H1 (cell line): ENCODE measurements around the gene SLC25A36. TPM values are rescaled to one million over a fixed set of nuclear protein-coding genes. Genes with fewer than 3 reads are reported as not detected.
"Not testable (repeated sequence)": the region's sequence is repeated elsewhere in the genome, so short reads cannot be mapped to it uniquely, and the experiment has no call there.

Source experiments
- CTCF ChIA-PET: fragments of 300-600 bp; sonication (Branson Sonifier 250); formaldehyde crosslinking; loops from one replicate; lab custom pipeline; 2021; ENCODE audit not compliant: partially characterized antibody; lab: Charles Lee
- POLR2A ChIA-PET: fragments of 300-600 bp; sonication (Branson Sonifier 250); formaldehyde crosslinking; loops from one replicate; lab custom pipeline; 2021; ENCODE audit warnings: inconsistent platforms; ENCODE audit not compliant: partially characterized antibody; lab: Charles Lee
- DNase-seq, 2 experiments: peaks; one replicate each; pipeline versions ENCODE4 v3.0.0 to v3.0.0-alpha.2; 2010 to 2022; ENCODE audit warnings: low spot score in 2 of 2, low read depth in 1 of 2, mixed read lengths in 1 of 2
- FAIRE-seq: peaks from 2 replicates; lab custom pipeline; 2011; peaks lifted over from hg19 to GRCh38; lab: Jason Lieb, UNC
- H2AFZ ChIP-seq: 2 replicates; pipeline ENCODE4 v1.8.1; 2012; ENCODE audit warnings: low read length, inconsistent platforms
- H2AK5ac ChIP-seq: 2 replicates; pipeline ENCODE4 v1.6.1; 2013; ENCODE audit warnings: low read depth, low read length
- H2BK120ac ChIP-seq: replicated peaks from 2 replicates; pipeline ENCODE3; 2013; ENCODE audit warnings: low read depth, low read length, inconsistent platforms
- H2BK12ac ChIP-seq: 2 replicates; pipeline ENCODE4 v1.6.1; 2013; ENCODE audit warnings: low read depth, low read length
- H2BK15ac ChIP-seq: 2 replicates; pipeline ENCODE4 v1.6.1; 2013; ENCODE audit warnings: low read length
- H2BK20ac ChIP-seq: 2 replicates; pipeline ENCODE4 v1.6.1; 2013; ENCODE audit warnings: low read length
- H2BK5ac ChIP-seq: 2 replicates; pipeline ENCODE4 v1.6.1; 2013; ENCODE audit warnings: low read depth, low read length
- H3K14ac ChIP-seq: 2 replicates; pipeline ENCODE4 v1.6.1; 2013; ENCODE audit warnings: inconsistent platforms; ENCODE audit not compliant: insufficient read length
- H3K18ac ChIP-seq: 2 replicates; pipeline ENCODE4 v1.6.1; 2013; ENCODE audit warnings: low read length; ENCODE audit errors: extremely low read depth
- H3K23ac ChIP-seq: 2 replicates; pipeline ENCODE4 v1.6.1; 2013; ENCODE audit warnings: inconsistent platforms; ENCODE audit not compliant: insufficient read length
- H3K23me2 ChIP-seq: 2 replicates; pipeline ENCODE4 v1.6.1; 2013; ENCODE audit warnings: low read depth, low read length
- H3K27ac ChIP-seq: 2 replicates; pipeline ENCODE4 v1.6.1; 2011; ENCODE audit warnings: low read depth, low read length, inconsistent platforms
- H3K27me3 ChIP-seq, 4 experiments: replicated peaks in 1 of 4; 1 replicate in 1 of 4; 2 replicates in 3 of 4; pipeline versions ENCODE4 v1.6.1 to v1.8.1; 2011 to 2013; ENCODE audit warnings: low read length in 3 of 4, mild to moderate bottlenecking in 3 of 4, inconsistent platforms in 2 of 4, mixed read lengths in 2 of 4, moderate library complexity in 1 of 4; ENCODE audit not compliant: control insufficient read depth in 3 of 4, insufficient read depth in 3 of 4; ENCODE audit errors: extremely low read depth in 1 of 4
- H3K36me3 ChIP-seq, 4 experiments: 2 replicates each; pipeline versions ENCODE4 v1.6.1 to v1.8.1; 2011 to 2013; ENCODE audit warnings: mild to moderate bottlenecking in 4 of 4, low read length in 3 of 4, moderate library complexity in 2 of 4, control low read depth in 1 of 4, inconsistent platforms in 1 of 4; ENCODE audit not compliant: insufficient read depth in 4 of 4, control insufficient read depth in 2 of 4
- H3K4ac ChIP-seq: replicated peaks from 2 replicates; pipeline ENCODE3; 2013; ENCODE audit warnings: low read length, low read depth, mixed read lengths, inconsistent platforms; ENCODE audit not compliant: insufficient read length
- H3K4me1 ChIP-seq, 4 experiments: replicated peaks in 1 of 4; 1 replicate in 1 of 4; 2 replicates in 3 of 4; pipeline versions ENCODE4 v1.6.1 to v1.8.1; 2011 to 2013; ENCODE audit warnings: low read length in 3 of 4, inconsistent platforms in 2 of 4, mixed read lengths in 1 of 4; ENCODE audit not compliant: insufficient read depth in 4 of 4, control insufficient read depth in 3 of 4
- H3K4me2 ChIP-seq, 2 experiments: 2 replicates each; pipeline versions ENCODE4 v1.6.1 to v1.8.1; 2011 to 2013; ENCODE audit warnings: low read depth in 2 of 2, low read length in 2 of 2, control low read depth in 1 of 2, inconsistent platforms in 1 of 2, mild to moderate bottlenecking in 1 of 2; ENCODE audit not compliant: insufficient read depth in 1 of 2
- H3K4me3 ChIP-seq, 4 experiments: fragments of 200-600, 300-600 bp in 1 of 4; sonication (generic), shearing (Covaris generic), sonication (Bioruptor Twin) in 1 of 4; 2 replicates each; pipeline versions ENCODE4 v1.5.1 to v1.8.1; 2011 to 2016; ENCODE audit warnings: low read length in 4 of 4, low read depth in 3 of 4, control low read depth in 2 of 4, inconsistent platforms in 2 of 4, mild to moderate bottlenecking in 2 of 4, mixed read lengths in 1 of 4, moderate library complexity in 1 of 4; ENCODE audit not compliant: insufficient read depth in 2 of 4; ENCODE audit errors: extremely low read depth in 1 of 4
- H3K56ac ChIP-seq: replicated peaks from 2 replicates; pipeline ENCODE3; 2013; ENCODE audit warnings: low read depth, mild to moderate bottlenecking, mixed read lengths, low read length, inconsistent platforms; ENCODE audit not compliant: insufficient read length
- H3K79me1 ChIP-seq: 2 replicates; pipeline ENCODE4 v1.6.1; 2013; ENCODE audit warnings: low read depth, low read length, control low read depth
- H3K79me2 ChIP-seq, 2 experiments: 2 replicates each; pipeline versions ENCODE4 v1.6.1 to v1.8.1; 2012 to 2013; ENCODE audit warnings: low read length in 2 of 2, mild to moderate bottlenecking in 2 of 2, inconsistent platforms in 1 of 2; ENCODE audit not compliant: insufficient read depth in 2 of 2, control insufficient read depth in 1 of 2
- H3K9ac ChIP-seq, 4 experiments: replicated peaks in 1 of 4; 1 replicate in 1 of 4; 2 replicates in 3 of 4; pipeline versions ENCODE4 v1.6.1 to v1.8.1; 2011 to 2013; ENCODE audit warnings: low read depth in 3 of 4, low read length in 3 of 4, control low read depth in 2 of 4, mild to moderate bottlenecking in 2 of 4, moderate library complexity in 2 of 4, inconsistent platforms in 1 of 4; ENCODE audit errors: extremely low read depth in 1 of 4
- H3K9me3 ChIP-seq, 2 experiments: 2 replicates each; pipeline versions ENCODE4 v1.6.1 to v1.8.1; 2012 to 2013; ENCODE audit warnings: mild to moderate bottlenecking in 2 of 2, moderate library complexity in 2 of 2, control low read depth in 1 of 2, inconsistent platforms in 1 of 2, low read depth in 1 of 2, low read length in 1 of 2, mixed read lengths in 1 of 2; ENCODE audit not compliant: insufficient read depth in 2 of 2
- H4K20me1 ChIP-seq, 2 experiments: replicated peaks in 1 of 2; 2 replicates each; pipeline versions ENCODE3 to v1.8.1; 2011 to 2013; ENCODE audit warnings: inconsistent platforms in 2 of 2, low read length in 2 of 2, mild to moderate bottlenecking in 1 of 2; ENCODE audit not compliant: insufficient read depth in 2 of 2, control insufficient read depth in 1 of 2
- H4K5ac ChIP-seq: 2 replicates; pipeline ENCODE4 v1.6.1; 2013; ENCODE audit warnings: low read length, low read depth, mixed read lengths, inconsistent platforms; ENCODE audit not compliant: insufficient read length
- H4K8ac ChIP-seq: 2 replicates; pipeline ENCODE4 v1.8.0; 2013; ENCODE audit warnings: mild to moderate bottlenecking, moderate library complexity, low read length, inconsistent platforms; ENCODE audit not compliant: insufficient read depth; ENCODE audit errors: extremely low read depth
- H4K91ac ChIP-seq: replicated peaks from 2 replicates; pipeline ENCODE3; 2013; ENCODE audit warnings: low read length, mixed read lengths, inconsistent platforms; ENCODE audit not compliant: insufficient read length
- WGBS, 2 experiments: shearing (Covaris generic) in 1 of 2; methylation state at CpG; one replicate each; pipeline versions ENCODE4 v1.1.6 to v1.1.7; 2013 to 2015; ENCODE audit warnings: low lambda C conversion rate in 2 of 2, mixed read lengths in 2 of 2, inconsistent platforms in 1 of 2, low coverage in 1 of 2, missing lambda C conversion rate in 1 of 2; ENCODE audit not compliant: insufficient replicate concordance in 2 of 2, insufficient coverage in 1 of 2, insufficient read length in 1 of 2; ENCODE audit errors: extremely low coverage in 1 of 2, missing lambda C conversion rate in 1 of 2; 5-methylcytosine and 5-hydroxymethylcytosine counted together
- polyA plus RNA-seq, 7 experiments: library from polyadenylated mRNA; depleted of rRNA in 3 of 7; stranded (reverse) in 5 of 7; unstranded in 2 of 7; fragments of >200 nt in 5 of 7; fragments of 200-250 nt in 2 of 7; gene quantifications; 1 replicate in 5 of 7; 2 replicates in 1 of 7; 4 replicates in 1 of 7; pipeline versions ENCODE4 v1.2.1 to v1.2.3, GENCODE V29; 2011 to 2013; ENCODE audit warnings: missing spikeins in 2 of 7, mixed read lengths in 2 of 7
- total RNA-seq: library from RNA; stranded (reverse); fragmentation: NEBNext Ultra II Directional; extraction: Animal tissue kit (Norgen Biotek cat#: 25700); gene quantifications from 2 replicates; pipeline ENCODE4 v1.2.1, GENCODE V29; 2021

Gene SLC25A36
- total and polyA plus RNA-seq, 2 of the 8 experiments (the other 6 are each of a cell fraction or from before 2014, with no cell fraction given): 42.9 to 71.8 TPM

- H3K23me2 ChIP-seq, H3K4me2 ChIP-seq, H3K9me3 ChIP-seq, H3K23ac ChIP-seq, H4K91ac ChIP-seq, H3K36me3 ChIP-seq, H2BK5ac ChIP-seq, H2BK20ac ChIP-seq, H3K79me1 ChIP-seq, H4K20me1 ChIP-seq, H4K8ac ChIP-seq, H2AFZ ChIP-seq, FAIRE-seq, H4K5ac ChIP-seq, CTCF ChIA-PET, H3K27me3 ChIP-seq, H3K4ac ChIP-seq, H3K4me3 ChIP-seq, H2AK5ac ChIP-seq, H2BK120ac ChIP-seq, H3K56ac ChIP-seq, H3K4me1 ChIP-seq, H2BK15ac ChIP-seq, H3K9ac ChIP-seq, H3K27ac ChIP-seq, H2BK12ac ChIP-seq, DNase-seq, POLR2A ChIA-PET, H3K18ac ChIP-seq, H3K14ac ChIP-seq: not testable (repeated sequence)
- peaks cover 15 to 23% of the 10 kb centered on the region in 2 experiments for H3K79me2 ChIP-seq
- WGBS, 2 experiments: 88% methylated on average over 4 of the region's 4 CpGs; no CpG with 5 or more reads in 1 of the 2 experiments
These were observed 2.3 kb upstream of the SLC25A36 start for GRCh38 chr3:140939305-140939704.
